IPS DF 6.9 (cell line): ENCODE results near the gene RBBP9.

Experiments
- DNase-seq: peaks from one replicate; pipeline ENCODE4 v3.0.0-alpha.2; 2013; ENCODE audit warnings: low read depth, low spot score
- H3K27ac ChIP-seq: one replicate; pipeline ENCODE4 v1.5.1; 2013; ENCODE audit warnings: low read length, control low read depth
- H3K27me3 ChIP-seq: 2 replicates; pipeline ENCODE4 v1.6.1; 2013; ENCODE audit warnings: mild to moderate bottlenecking, low read length; ENCODE audit not compliant: control insufficient read depth, insufficient read depth
- H3K36me3 ChIP-seq: 2 replicates; pipeline ENCODE4 v1.6.1; 2013; ENCODE audit warnings: low read length; ENCODE audit not compliant: control insufficient read depth, insufficient read depth
- H3K4me1 ChIP-seq: 2 replicates; pipeline ENCODE4 v1.6.1; 2013; ENCODE audit warnings: low read length; ENCODE audit not compliant: control insufficient read depth, insufficient read depth
- H3K4me3 ChIP-seq: 2 replicates; pipeline ENCODE4 v1.5.1; 2013; ENCODE audit warnings: mild to moderate bottlenecking, low read length
- H3K9me3 ChIP-seq: 2 replicates; pipeline ENCODE4 v1.6.1; 2013; ENCODE audit warnings: low read length, inconsistent platforms; ENCODE audit not compliant: control insufficient read depth, insufficient read depth
- WGBS: extraction: QIAGEN DNeasy Blood & Tissue Kit; methylation state at CpG from one replicate; pipeline ENCODE4 v1.1.7; 2013; ENCODE audit warnings: mixed read lengths, missing lambda C conversion rate; ENCODE audit not compliant: insufficient read length, insufficient coverage; 5-methylcytosine and 5-hydroxymethylcytosine counted together

Gene RBBP9

DNA sequence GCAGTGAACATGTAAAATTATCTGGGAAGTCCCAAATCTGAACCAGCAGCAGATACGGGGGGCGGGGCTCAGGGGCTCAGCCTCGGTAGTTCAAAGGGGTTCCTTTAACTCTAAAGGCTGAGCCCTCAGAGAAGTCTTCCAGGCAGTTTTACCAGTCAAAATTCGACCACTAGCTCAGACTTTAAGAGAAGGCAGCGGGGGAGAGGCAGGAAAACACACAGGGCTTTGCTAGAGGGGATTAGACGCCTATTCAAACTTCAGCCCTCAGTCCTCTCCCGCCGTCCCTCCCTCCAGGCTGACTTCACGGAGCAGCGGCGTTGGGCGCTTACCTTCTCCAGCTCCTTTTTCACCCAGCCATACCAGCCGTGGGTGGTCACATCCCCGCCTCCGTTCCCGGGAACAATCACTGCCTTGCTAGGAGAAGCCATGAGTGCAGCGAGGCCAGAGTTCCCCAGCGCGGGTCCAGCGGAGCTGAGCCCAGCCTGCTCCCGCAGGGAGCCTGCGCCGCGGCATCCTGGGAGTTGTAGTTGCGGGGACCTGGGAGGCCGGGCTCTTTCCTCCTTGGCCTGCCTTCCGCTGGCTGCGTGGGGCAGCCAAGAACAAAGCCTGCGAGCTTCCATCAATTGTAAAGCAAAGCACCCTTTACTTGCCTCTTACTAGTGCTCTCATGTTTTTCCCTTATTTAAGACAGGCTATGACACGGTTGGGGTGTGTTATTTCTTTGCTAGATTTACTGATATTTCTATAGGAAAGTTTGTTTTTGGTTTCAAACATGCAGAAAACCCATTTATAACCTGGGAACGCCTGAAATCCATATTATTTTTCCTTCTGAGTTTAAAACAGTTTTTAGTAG is at the start of gene RBBP9:
RBBP9 (minus strand) TSS at position 486 of the 853 bp plus-strand sequence; CDS start at position 428, 58 bp downstream.
- no CpG with 5 or more reads among the region's 31 CpGs for WGBS

GRCh38 chr20:18545566-18545965 is 48.5 kb upstream of the RBBP9 start:
- no peaks in the 10 kb centered on the region for H3K9me3 ChIP-seq
- DNase-seq, result no peak
- H3K27me3 ChIP-seq, result no peaks in the 10 kb centered on the region
- H3K27ac ChIP-seq, result no peak overlapping the region
- H3K4me3 ChIP-seq, result no peak overlapping the region
- peaks cover 14% of the 10 kb centered on the region; the same call in 1 of the 2 replicates for H3K36me3 ChIP-seq
- no CpG with 5 or more reads among the region's 1 CpG for WGBS
- H3K4me1 ChIP-seq, result no peaks in the 10 kb centered on the region

More for the DNA sequence above, at the start of gene RBBP9:
- H3K4me3 ChIP-seq, result peak within 1 kb of the TSS; percentile 69
- H3K27me3 ChIP-seq, result no peaks in the 10 kb centered on the region
- no peaks in the 10 kb centered on the region; the same call in 1 of the 2 replicates for H3K36me3 ChIP-seq
- no peaks in the 10 kb centered on the region for H3K4me1 ChIP-seq
- no peaks in the 10 kb centered on the region for H3K9me3 ChIP-seq
- H3K27ac ChIP-seq, result no peak within 1 kb of the TSS
- DNase-seq, result peak; percentile 72

- H3K9me3 ChIP-seq, result no peaks in the 10 kb centered on the region
- DNase-seq, result no peak
- no peak overlapping the region for H3K27ac ChIP-seq
- H3K27me3 ChIP-seq, result no peaks in the 10 kb centered on the region
- H3K4me1 ChIP-seq, result no peaks in the 10 kb centered on the region
- no peak overlapping the region for H3K4me3 ChIP-seq
- WGBS, result no CpG with 5 or more reads among the region's 7 CpGs
- H3K36me3 ChIP-seq, result peaks cover 14% of the 10 kb centered on the region; the same call in 1 of the 2 replicates
These were observed 46.9 kb upstream of the RBBP9 start for GRCh38 chr20:18543932-18544331.

GRCh38 chr20:18543216-18543615 is 46.2 kb upstream of the RBBP9 start:
- no peak overlapping the region for H3K27ac ChIP-seq
- H3K4me3 ChIP-seq, result no peak overlapping the region
- WGBS, result no CpG with 5 or more reads among the region's 4 CpGs
- no peaks in the 10 kb centered on the region for H3K4me1 ChIP-seq
- H3K36me3 ChIP-seq, result peaks cover 14% of the 10 kb centered on the region; the same call in 1 of the 2 replicates
- H3K9me3 ChIP-seq, result no peaks in the 10 kb centered on the region
- no peaks in the 10 kb centered on the region for H3K27me3 ChIP-seq
- no peak for DNase-seq

GRCh38 chr20:18541741-18542140 is 44.7 kb upstream of the RBBP9 start:
- Histone ChIP-seq H3K27ac (no peak overlapping the region), H3K36me3 (peaks cover 12% of the 10 kb centered on the region; the same call in 1 of the 2 replicates), H3K4me1 (no peaks in the 10 kb centered on the region), H3K27me3 (no peaks in the 10 kb centered on the region), H3K9me3 (no peaks in the 10 kb centered on the region), H3K4me3 (no peak overlapping the region)
- no CpG with 5 or more reads among the region's 5 CpGs for WGBS
- DNase-seq, result no peak

GRCh38 chr20:18537651-18538050 is 40.6 kb upstream of the RBBP9 start:
- DNase-seq, result no peak
- no peak overlapping the region for H3K27ac ChIP-seq
- no peaks in the 10 kb centered on the region for H3K27me3 ChIP-seq
- no peaks in the 10 kb centered on the region for H3K9me3 ChIP-seq
- H3K36me3 ChIP-seq, result peaks cover 12% of the 10 kb centered on the region
- WGBS, result no CpG with 5 or more reads among the region's 2 CpGs
- no peak overlapping the region for H3K4me3 ChIP-seq
- H3K4me1 ChIP-seq, result no peaks in the 10 kb centered on the region

GRCh38 chr20:18533978-18534644 is 37.1 kb upstream of the RBBP9 start:
- no peaks in the 10 kb centered on the region for H3K9me3 ChIP-seq
- H3K27me3 ChIP-seq, result no peaks in the 10 kb centered on the region
- no CpG with 5 or more reads among the region's 6 CpGs for WGBS
- peaks cover 19% of the 10 kb centered on the region for H3K36me3 ChIP-seq
- no peaks in the 10 kb centered on the region for H3K4me1 ChIP-seq
- no peak overlapping the region for H3K27ac ChIP-seq
- no peak overlapping the region for H3K4me3 ChIP-seq
- DNase-seq, result no peak

DNA sequence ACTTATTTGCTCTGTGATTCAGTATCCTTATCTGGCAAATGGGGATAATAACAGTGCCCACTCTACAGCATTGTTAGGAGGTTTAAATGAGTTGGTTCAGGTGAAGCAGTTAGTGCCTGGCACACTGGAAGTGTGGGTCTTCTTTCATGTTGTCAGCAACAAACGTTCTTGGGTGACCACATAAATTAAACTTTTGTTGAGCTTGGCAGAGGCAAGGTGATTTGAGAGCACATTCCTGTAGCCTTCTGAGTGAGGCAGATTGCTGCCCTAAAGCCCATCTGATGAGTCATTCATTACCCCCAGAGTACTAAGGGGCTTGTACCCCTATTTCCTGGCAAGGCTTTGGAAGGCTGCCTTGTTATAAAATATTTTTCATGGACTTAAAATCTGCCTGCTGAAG is 36.5 kb upstream of the RBBP9 start:
- Histone ChIP-seq H3K4me1 (no peaks in the 10 kb centered on the region), H3K4me3 (no peak overlapping the region), H3K36me3 (peaks cover 19% of the 10 kb centered on the region), H3K27ac (no peak overlapping the region), H3K27me3 (no peaks in the 10 kb centered on the region), H3K9me3 (no peaks in the 10 kb centered on the region)
- DNase-seq, result no peak
- no CpG with 5 or more reads among the region's 1 CpG for WGBS

- Histone ChIP-seq H3K4me1 (no peaks in the 10 kb centered on the region), H3K4me3 (no peak overlapping the region), H3K27ac (no peak overlapping the region), H3K9me3 (no peaks in the 10 kb centered on the region), H3K27me3 (no peaks in the 10 kb centered on the region), H3K36me3 (peaks cover 27% of the 10 kb centered on the region)
- no CpG with 5 or more reads among the region's 6 CpGs for WGBS
- no peak for DNase-seq
These were observed 35.6 kb upstream of the RBBP9 start for GRCh38 chr20:18532626-18533025.

DNA sequence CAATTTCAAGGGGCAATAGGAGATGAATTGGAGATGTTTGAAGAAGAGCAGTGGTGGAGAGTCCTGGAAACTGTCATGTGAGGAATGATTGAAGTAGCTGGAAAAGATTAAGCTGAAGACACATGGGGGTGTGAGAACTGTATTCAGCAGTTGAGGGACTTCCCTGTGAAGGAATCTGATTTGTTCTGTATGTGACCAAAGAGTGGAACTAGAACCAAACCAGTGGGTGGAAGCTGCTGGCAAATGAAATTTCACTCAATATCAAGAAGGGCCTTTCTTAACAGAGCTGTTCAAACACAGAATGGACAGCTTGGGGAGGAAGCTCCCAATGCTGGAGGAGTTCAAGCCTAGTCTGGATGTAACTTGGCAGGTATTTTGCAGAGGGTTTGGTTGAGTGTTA is 32.0 kb upstream of the RBBP9 start:
- Histone ChIP-seq H3K27me3 (no peaks in the 10 kb centered on the region), H3K9me3 (no peaks in the 10 kb centered on the region), H3K36me3 (peaks cover 34% of the 10 kb centered on the region), H3K4me1 (no peaks in the 10 kb centered on the region), H3K4me3 (no peak overlapping the region), H3K27ac (no peak overlapping the region)
- DNase-seq, result no peak
